Ascending aorta (tissue), 2 donors: ENCODE results near the gene KCTD5. TPM values are rescaled to one million over a fixed set of nuclear protein-coding genes. Genes with fewer than 3 reads are reported as not detected.

ENCODE experiments used
- DNase-seq, 2 donors: peaks; one replicate each; pipeline ENCODE4 v3.0.0-alpha.2; 2019; ENCODE audit warnings: low spot score in 2 of 2
- H3K27ac ChIP-seq, 2 donors: fragments of 200-600 bp; sonication (generic); one replicate each; pipeline ENCODE4 v1.5.1; 2016 to 2017; ENCODE audit warnings: mild to moderate bottlenecking in 1 of 2
- H3K27me3 ChIP-seq: fragments of 200-600 bp; sonication (generic); one replicate; pipeline ENCODE4 v1.5.1; 2017
- H3K36me3 ChIP-seq, 2 donors: fragments of 200-600 bp; sonication (generic); one replicate each; pipeline ENCODE4 v1.5.1; 2016
- H3K4me1 ChIP-seq, 2 donors: fragments of 200-600 bp; sonication (generic); one replicate each; pipeline ENCODE4 v1.5.1; 2016 to 2017; ENCODE audit warnings: mild to moderate bottlenecking in 1 of 2
- H3K4me3 ChIP-seq, 2 donors: fragments of 200-600 bp; sonication (generic); one replicate each; pipeline ENCODE4 v1.5.1; 2016 to 2017; ENCODE audit warnings: mild to moderate bottlenecking in 1 of 2
- H3K9me3 ChIP-seq, 2 donors: fragments of 200-600 bp; sonication (generic); one replicate each; pipeline ENCODE4 v1.5.1; 2016
- CTCF ChIP-seq, 3 experiments: fragments of 200-600 bp in 2 of 3; fragments of 450-650 bp in 1 of 3; sonication (generic) in 2 of 3; IDR thresholded peaks; one replicate each; pipeline ENCODE4 v1.5.1; 2016 to 2019; ENCODE audit warnings: antibody characterized with exemption in 3 of 3, mild to moderate bottlenecking in 1 of 3, moderate library complexity in 1 of 3
- intact Hi-C: fragments of 100-400 bp; cut with DNase I; formaldehyde crosslinking; loops from one replicate; pipeline ENCODE4 v1.15.1; 2023
- total RNA-seq: library from RNA; depleted of rRNA; stranded (reverse); fragments of >200 nt; gene quantifications from one replicate; pipeline ENCODE4 v1.1.0, GENCODE V29; 2016

Gene KCTD5
- total RNA-seq, 1 donor from 2014 or later = 10.5 TPM

- H3K4me3 ChIP-seq = no peak overlapping the region
- intact Hi-C loops = no loop called here
- H3K27me3 ChIP-seq = no peaks in the 10 kb centered on the region
- H3K27ac ChIP-seq = no peak overlapping the region
- no peaks in the 10 kb centered on the region for H3K9me3 ChIP-seq
- H3K36me3 ChIP-seq = no peaks in the 10 kb centered on the region
- H3K4me1 ChIP-seq = no peaks in the 10 kb centered on the region
- TF ChIP-seq CTCF (IDR thresholded peaks at IDR 0.05) = no peak
- DNase-seq = no peak
Measured at GRCh38 chr16:2743007-2743810, 60.9 kb downstream of the KCTD5 start.

- Histone ChIP-seq H3K4me1 (no peaks in the 10 kb centered on the region), H3K36me3 (no peaks in the 10 kb centered on the region), H3K27me3 (no peaks in the 10 kb centered on the region), H3K27ac (no peak overlapping the region), H3K9me3 (no peaks in the 10 kb centered on the region), H3K4me3 (no peak overlapping the region)
- TF ChIP-seq CTCF (IDR thresholded peaks at IDR 0.05) = no peak
- no peak for DNase-seq
- intact Hi-C loops = no loop called here
Measured at GRCh38 chr16:2744711-2745110, 62.4 kb downstream of the KCTD5 start.

- Histone ChIP-seq H3K27ac (no peak overlapping the region), H3K36me3 (no peaks in the 10 kb centered on the region), H3K27me3 (no peaks in the 10 kb centered on the region), H3K4me3 (no peak overlapping the region), H3K4me1 (no peaks in the 10 kb centered on the region), H3K9me3 (no peaks in the 10 kb centered on the region)
- no peak for DNase-seq
- intact Hi-C loops = no loop called here
- no peak for TF ChIP-seq CTCF (IDR thresholded peaks at IDR 0.05)
Measured at GRCh38 chr16:2745116-2745890, 63.0 kb downstream of the KCTD5 start.

- H3K4me3 ChIP-seq = no peak overlapping the region
- H3K27ac ChIP-seq = no peak overlapping the region
- no peaks in the 10 kb centered on the region for H3K4me1 ChIP-seq
- H3K9me3 ChIP-seq = no peaks in the 10 kb centered on the region
- no peaks in the 10 kb centered on the region for H3K27me3 ChIP-seq
- H3K36me3 ChIP-seq = no peaks in the 10 kb centered on the region
- no peak for TF ChIP-seq CTCF (IDR thresholded peaks at IDR 0.05)
- intact Hi-C loops = no loop called here
- no peak for DNase-seq
Measured at GRCh38 chr16:2745961-2746360, 63.6 kb downstream of the KCTD5 start.

GRCh38 chr16:2748757-2749455 lies 66.6 kb downstream of the KCTD5 start:
- TF ChIP-seq CTCF (IDR thresholded peaks at IDR 0.05) = no peak
- H3K4me1 ChIP-seq = peaks cover 3 to 5% of the 10 kb centered on the region in 2 donors
- intact Hi-C loops = no loop called here
- H3K36me3 ChIP-seq = no peaks in the 10 kb centered on the region
- no peaks in the 10 kb centered on the region for H3K9me3 ChIP-seq
- H3K27ac ChIP-seq = no peak overlapping the region
- no peaks in the 10 kb centered on the region for H3K27me3 ChIP-seq
- no peak overlapping the region for H3K4me3 ChIP-seq
- no peak for DNase-seq
